WTC11 (cell line): ENCODE measurements around the gene PLK4. TPM values are rescaled to one million over a fixed set of nuclear protein-coding genes. Genes with fewer than 3 reads are reported as not detected.
"Not testable (repeated sequence)": the region's sequence is repeated elsewhere in the genome, so short reads cannot be mapped to it uniquely, and the experiment has no call there.

Source experiments
- ATAC-seq: fragments of 200-7000 bp; cut with Tn5 transposase; 2 replicates; pipeline ENCODE4 v1.10.0; 2021; ENCODE audit warnings: mild to moderate bottlenecking, moderate library complexity
- CTCF ChIA-PET: fragments of 300-600 bp; sonication (Branson Sonifier 250); formaldehyde crosslinking; loops from one replicate; lab custom pipeline; 2021; ENCODE audit warnings: antibody characterized with exemption; lab: Charles Lee
- POLR2A ChIA-PET: fragments of 350-600 bp; sonication (Branson Sonifier 250); formaldehyde crosslinking; loops from one replicate; lab custom pipeline; 2021; ENCODE audit warnings: antibody characterized with exemption; lab: Charles Lee
- DNase-seq: peaks from one replicate; pipeline ENCODE4 v3.0.0; 2021; ENCODE audit warnings: low spot score
- H3K27ac Mint-ChIP-seq: 2 replicates; pipeline ENCODE4 v1.8.0; 2021; ENCODE audit warnings: mixed read lengths
- H3K27me3 Mint-ChIP-seq: 2 replicates; pipeline ENCODE4 v1.8.0; 2021; ENCODE audit warnings: low read depth, mild to moderate bottlenecking, moderate library complexity, mixed read lengths
- H3K36me3 Mint-ChIP-seq: 2 replicates; pipeline ENCODE4 v1.8.0; 2021; ENCODE audit warnings: mixed read lengths
- H3K4me1 Mint-ChIP-seq: 2 replicates; pipeline ENCODE4 v1.8.0; 2022; ENCODE audit warnings: mixed read lengths
- H3K4me3 Mint-ChIP-seq: 2 replicates; pipeline ENCODE4 v1.8.0; 2021; ENCODE audit warnings: mild to moderate bottlenecking, moderate library complexity, mixed read lengths
- H3K9me3 Mint-ChIP-seq: 2 replicates; pipeline ENCODE4 v1.8.0; 2021; ENCODE audit warnings: mixed read lengths
- GABPB1 ChIP-seq: sonication (generic); formaldehyde crosslinking; IDR thresholded peaks from 2 replicates; pipeline ENCODE4 v1.8.1; 2023; ENCODE audit warnings: mild to moderate bottlenecking, missing genetic modification reagents
- RELA ChIP-seq: sonication (generic); formaldehyde crosslinking; IDR thresholded peaks from 2 replicates; pipeline ENCODE4 v1.8.1; 2022; ENCODE audit warnings: missing genetic modification reagents, mild to moderate bottlenecking, borderline replicate concordance
- total RNA-seq: library from RNA; stranded (reverse); gene quantifications from 3 replicates; pipeline ENCODE4 v1.2.3, GENCODE V29; 2021
- TF ChIP-seq, protein P1 (sequence below): sonication (generic); formaldehyde crosslinking; IDR thresholded peaks from 2 replicates; pipeline ENCODE4 v1.8.0; 2022; ENCODE audit warnings: mild to moderate bottlenecking, missing genetic modification reagents
- TF ChIP-seq, protein P2 (sequence below): sonication (generic); formaldehyde crosslinking; IDR thresholded peaks from 2 replicates; pipeline ENCODE4 v1.8.1; 2022; ENCODE audit warnings: low read depth, missing genetic modification reagents, borderline replicate concordance
- TF ChIP-seq, protein P3 (sequence below): sonication (generic); formaldehyde crosslinking; IDR thresholded peaks from 2 replicates; pipeline ENCODE4 v1.8.1; 2023; ENCODE audit warnings: mild to moderate bottlenecking, missing genetic modification reagents, moderate library complexity
- TF ChIP-seq, protein P4 (sequence below): sonication (generic); formaldehyde crosslinking; IDR thresholded peaks from 2 replicates; pipeline ENCODE4 v1.8.0; 2022; ENCODE audit warnings: missing genetic modification reagents

PLK4 gene
- total RNA-seq, 1 experiment from 2014 or later = 37.8 TPM

DNA sequence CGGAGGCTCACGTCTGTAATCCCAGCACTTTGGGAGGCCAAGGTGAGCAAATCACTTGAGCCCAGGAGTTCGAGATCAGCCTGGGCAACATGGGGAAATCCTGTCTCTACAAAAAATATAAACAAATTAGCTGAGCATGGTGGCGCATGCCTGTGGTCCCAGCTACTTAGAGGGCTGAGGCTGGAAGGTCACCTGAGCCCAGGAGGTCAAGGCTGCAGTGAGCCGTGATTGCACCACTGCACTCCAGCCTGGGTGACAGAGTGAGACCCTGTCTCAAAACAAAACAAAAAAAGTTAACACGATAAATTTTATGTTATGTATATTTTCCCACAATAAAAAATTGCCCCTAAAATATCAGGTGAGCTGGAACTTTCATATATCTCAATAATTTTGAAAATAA lies 51.1 kb downstream of the PLK4 start:
- H3K27ac Mint-ChIP-seq, POLR2A ChIA-PET: not testable (repeated sequence)

DNA sequence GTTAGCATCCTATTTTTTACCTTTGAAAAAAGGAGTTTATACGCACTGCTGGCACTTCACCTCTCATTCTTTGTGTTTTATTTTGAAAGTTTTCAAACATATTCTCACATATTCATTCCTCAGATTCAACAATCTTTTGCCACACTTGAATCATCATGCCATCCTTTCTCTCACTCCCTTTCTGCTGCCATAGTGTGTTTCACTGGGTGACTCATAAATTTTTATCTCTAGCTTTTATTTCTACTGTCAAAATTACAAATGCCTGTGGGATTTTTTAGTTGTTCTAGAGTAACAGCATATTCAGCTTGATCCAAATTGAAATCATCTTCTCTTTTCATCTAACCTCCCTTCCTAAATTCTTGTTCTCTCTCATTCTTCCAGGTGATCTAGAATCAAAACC lies 56.3 kb downstream of the PLK4 start:
- H3K27ac Mint-ChIP-seq = peak overlapping the region; percentile 1; the same call in 1 of the 2 replicates
- POLR2A ChIA-PET = no interaction called here
- no peak for ATAC-seq
- H3K36me3 Mint-ChIP-seq = peaks cover 5% of the 10 kb centered on the region
- H3K4me1 Mint-ChIP-seq = no peaks in the 10 kb centered on the region
- no peak for DNase-seq
- H3K9me3 Mint-ChIP-seq = no peaks in the 10 kb centered on the region
- no peak for TF ChIP-seq RELA (CRISPR knock-in tag)
- TF ChIP-seq, protein P1, sequence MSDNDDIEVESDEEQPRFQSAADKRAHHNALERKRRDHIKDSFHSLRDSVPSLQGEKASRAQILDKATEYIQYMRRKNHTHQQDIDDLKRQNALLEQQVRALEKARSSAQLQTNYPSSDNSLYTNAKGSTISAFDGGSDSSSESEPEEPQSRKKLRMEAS (CRISPR knock-in tag) = no peak
- TF ChIP-seq, protein P2, sequence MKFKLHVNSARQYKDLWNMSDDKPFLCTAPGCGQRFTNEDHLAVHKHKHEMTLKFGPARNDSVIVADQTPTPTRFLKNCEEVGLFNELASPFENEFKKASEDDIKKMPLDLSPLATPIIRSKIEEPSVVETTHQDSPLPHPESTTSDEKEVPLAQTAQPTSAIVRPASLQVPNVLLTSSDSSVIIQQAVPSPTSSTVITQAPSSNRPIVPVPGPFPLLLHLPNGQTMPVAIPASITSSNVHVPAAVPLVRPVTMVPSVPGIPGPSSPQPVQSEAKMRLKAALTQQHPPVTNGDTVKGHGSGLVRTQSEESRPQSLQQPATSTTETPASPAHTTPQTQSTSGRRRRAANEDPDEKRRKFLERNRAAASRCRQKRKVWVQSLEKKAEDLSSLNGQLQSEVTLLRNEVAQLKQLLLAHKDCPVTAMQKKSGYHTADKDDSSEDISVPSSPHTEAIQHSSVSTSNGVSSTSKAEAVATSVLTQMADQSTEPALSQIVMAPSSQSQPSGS (CRISPR knock-in tag) = no peak
- TF ChIP-seq, protein P3, sequence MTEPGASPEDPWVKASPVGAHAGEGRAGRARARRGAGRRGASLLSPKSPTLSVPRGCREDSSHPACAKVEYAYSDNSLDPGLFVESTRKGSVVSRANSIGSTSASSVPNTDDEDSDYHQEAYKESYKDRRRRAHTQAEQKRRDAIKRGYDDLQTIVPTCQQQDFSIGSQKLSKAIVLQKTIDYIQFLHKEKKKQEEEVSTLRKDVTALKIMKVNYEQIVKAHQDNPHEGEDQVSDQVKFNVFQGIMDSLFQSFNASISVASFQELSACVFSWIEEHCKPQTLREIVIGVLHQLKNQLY (CRISPR knock-in tag) = no peak
- TF ChIP-seq, protein P4, sequence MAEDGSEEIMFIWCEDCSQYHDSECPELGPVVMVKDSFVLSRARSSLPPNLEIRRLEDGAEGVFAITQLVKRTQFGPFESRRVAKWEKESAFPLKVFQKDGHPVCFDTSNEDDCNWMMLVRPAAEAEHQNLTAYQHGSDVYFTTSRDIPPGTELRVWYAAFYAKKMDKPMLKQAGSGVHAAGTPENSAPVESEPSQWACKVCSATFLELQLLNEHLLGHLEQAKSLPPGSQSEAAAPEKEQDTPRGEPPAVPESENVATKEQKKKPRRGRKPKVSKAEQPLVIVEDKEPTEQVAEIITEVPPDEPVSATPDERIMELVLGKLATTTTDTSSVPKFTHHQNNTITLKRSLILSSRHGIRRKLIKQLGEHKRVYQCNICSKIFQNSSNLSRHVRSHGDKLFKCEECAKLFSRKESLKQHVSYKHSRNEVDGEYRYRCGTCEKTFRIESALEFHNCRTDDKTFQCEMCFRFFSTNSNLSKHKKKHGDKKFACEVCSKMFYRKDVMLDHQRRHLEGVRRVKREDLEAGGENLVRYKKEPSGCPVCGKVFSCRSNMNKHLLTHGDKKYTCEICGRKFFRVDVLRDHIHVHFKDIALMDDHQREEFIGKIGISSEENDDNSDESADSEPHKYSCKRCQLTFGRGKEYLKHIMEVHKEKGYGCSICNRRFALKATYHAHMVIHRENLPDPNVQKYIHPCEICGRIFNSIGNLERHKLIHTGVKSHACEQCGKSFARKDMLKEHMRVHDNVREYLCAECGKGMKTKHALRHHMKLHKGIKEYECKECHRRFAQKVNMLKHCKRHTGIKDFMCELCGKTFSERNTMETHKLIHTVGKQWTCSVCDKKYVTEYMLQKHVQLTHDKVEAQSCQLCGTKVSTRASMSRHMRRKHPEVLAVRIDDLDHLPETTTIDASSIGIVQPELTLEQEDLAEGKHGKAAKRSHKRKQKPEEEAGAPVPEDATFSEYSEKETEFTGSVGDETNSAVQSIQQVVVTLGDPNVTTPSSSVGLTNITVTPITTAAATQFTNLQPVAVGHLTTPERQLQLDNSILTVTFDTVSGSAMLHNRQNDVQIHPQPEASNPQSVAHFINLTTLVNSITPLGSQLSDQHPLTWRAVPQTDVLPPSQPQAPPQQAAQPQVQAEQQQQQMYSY = no peak
- TF ChIP-seq, all 79 proteins: peak for 0
- CTCF ChIA-PET = no interaction called here
- Mint-ChIP-seq H3K27me3 (no peaks in the 10 kb centered on the region), H3K4me3 (no peak overlapping the region)

More for the DNA sequence above, 51.1 kb downstream of the PLK4 start:
- CTCF ChIA-PET, H3K4me3 Mint-ChIP-seq, DNase-seq, H3K27me3 Mint-ChIP-seq, H3K4me1 Mint-ChIP-seq, H3K36me3 Mint-ChIP-seq, H3K9me3 Mint-ChIP-seq, ATAC-seq: not testable (repeated sequence)
- 0 out of 2 replicates have a peak, but pooled peaks have one; percentile 40 for TF ChIP-seq GABPB1 (CRISPR knock-in tag)

Other genes with a start within 250 kb of the PLK4 start
- 15.0 to 18.6 TPM (median 17.9 TPM) in 3 replicates for gene INTU, start 247.9 kb upstream of the PLK4 start, total RNA-seq
- not detected in 3 replicates for gene SLC25A31, start 150.5 kb upstream of the PLK4 start, total RNA-seq
- gene HSPA4L, start 98.6 kb upstream of the PLK4 start, total RNA-seq = 6.9 to 9.9 TPM (median 9.6 TPM) in 3 replicates
- 13.4 to 17.6 TPM (median 15.0 TPM) in 3 replicates for gene MFSD8, start 84.3 kb downstream of the PLK4 start, total RNA-seq
- 15.9 to 17.8 TPM (median 16.5 TPM) in 3 replicates for gene ABHD18, start 84.5 kb downstream of the PLK4 start, total RNA-seq
- 31.0 to 35.6 TPM (median 31.1 TPM) in 3 replicates for gene LARP1B, start 180.4 kb downstream of the PLK4 start, total RNA-seq